ENCODE results near the gene PNRC2.

PNRC2 gene

GRCh38 chr1:23922321-23922943 lies 37.2 kb upstream of the PNRC2 start:
- no peak overlapping the region for H3K4me2 ChIP-seq (ENCODE audit: low read length)
- H3K4me1 ChIP-seq (ENCODE audit: control insufficient read depth in 1 of 2, insufficient read depth in 2 of 2, low read length in 2 of 2) = no peaks in the 10 kb centered on the region
- whole genome bisulfite sequencing (ENCODE audit: extremely low coverage, insufficient coverage, insufficient read length) = no CpG with 5 or more reads among the region's 8 CpGs
- H2BK5ac ChIP-seq (ENCODE audit: low read depth, low read length, poor library complexity) = no peak overlapping the region
- H3K23ac ChIP-seq (ENCODE audit: low read length) = no peak overlapping the region
- no peak overlapping the region for H4K8ac ChIP-seq (ENCODE audit: low read depth, low read length)
- no peak overlapping the region for H2BK12ac ChIP-seq (ENCODE audit: low read length)
- H3K79me1 ChIP-seq (ENCODE audit: low read length) = no peaks in the 10 kb centered on the region
- H3K36me3 ChIP-seq (ENCODE audit: control insufficient read depth in 1 of 2, insufficient read depth in 2 of 2, low read length in 2 of 2) = no peaks in the 10 kb centered on the region
- no peaks in the 10 kb centered on the region for H3K79me2 ChIP-seq (ENCODE audit: control insufficient read depth, insufficient read depth, low read length, poor library complexity)
- H3K18ac ChIP-seq (ENCODE audit: low read length) = no peak overlapping the region
- no peak overlapping the region for H2AK5ac ChIP-seq (ENCODE audit: low read length)
- H3K4ac ChIP-seq (ENCODE audit: low read depth, low read length) = no peak overlapping the region
- H3K27me3 ChIP-seq (ENCODE audit: insufficient read depth, low read length) = no peaks in the 10 kb centered on the region
- no peak overlapping the region for H3K27ac ChIP-seq (ENCODE audit: low read depth, low read length)
- H2BK120ac ChIP-seq (ENCODE audit: insufficient read depth, low read length, poor library complexity) = no peak overlapping the region
- H3K9ac ChIP-seq (ENCODE audit: low read length) = no peak overlapping the region
- H4K91ac ChIP-seq (ENCODE audit: low read depth, low read length) = no peak overlapping the region
- no peak for DNase-seq
- no peak overlapping the region for H3K14ac ChIP-seq (ENCODE audit: low read length)
- no peak overlapping the region for H4K12ac ChIP-seq (ENCODE audit: low read depth, low read length)
- H2AFZ ChIP-seq (ENCODE audit: insufficient read depth, low read length, poor library complexity) = no peak overlapping the region
- H3K4me3 ChIP-seq (ENCODE audit: low read depth, low read length) = no peak overlapping the region
- H3K9me3 ChIP-seq (ENCODE audit: insufficient read depth, low read depth, low read length) = no peaks in the 10 kb centered on the region

GRCh38 chr1:23923592-23924499 lies 35.8 kb upstream of the PNRC2 start:
- H3K4me1 ChIP-seq (ENCODE audit: control insufficient read depth in 1 of 2, insufficient read depth in 2 of 2, low read length in 2 of 2) = no peaks in the 10 kb centered on the region
- no peak overlapping the region for H3K4ac ChIP-seq (ENCODE audit: low read depth, low read length)
- no peaks in the 10 kb centered on the region for H3K79me1 ChIP-seq (ENCODE audit: low read length)
- no peak overlapping the region for H3K23ac ChIP-seq (ENCODE audit: low read length)
- H3K9ac ChIP-seq (ENCODE audit: low read length) = no peak overlapping the region
- no peak overlapping the region for H3K4me3 ChIP-seq (ENCODE audit: low read depth, low read length)
- DNase-seq = no peak
- no peak overlapping the region for H4K12ac ChIP-seq (ENCODE audit: low read depth, low read length)
- no peak overlapping the region for H3K27ac ChIP-seq (ENCODE audit: low read depth, low read length)
- WGBS (ENCODE audit: extremely low coverage, insufficient coverage, insufficient read length) = no CpG with 5 or more reads among the region's 8 CpGs
- H2AFZ ChIP-seq (ENCODE audit: insufficient read depth, low read length, poor library complexity) = no peak overlapping the region
- H3K79me2 ChIP-seq (ENCODE audit: control insufficient read depth, insufficient read depth, low read length, poor library complexity) = no peaks in the 10 kb centered on the region
- H3K27me3 ChIP-seq (ENCODE audit: insufficient read depth, low read length) = no peaks in the 10 kb centered on the region
- H4K8ac ChIP-seq (ENCODE audit: low read depth, low read length) = no peak overlapping the region
- no peak overlapping the region for H2BK12ac ChIP-seq (ENCODE audit: low read length)
- H3K36me3 ChIP-seq (ENCODE audit: control insufficient read depth in 1 of 2, insufficient read depth in 2 of 2, low read length in 2 of 2) = no peaks in the 10 kb centered on the region
- no peak overlapping the region for H2BK120ac ChIP-seq (ENCODE audit: insufficient read depth, low read length, poor library complexity)
- H2BK5ac ChIP-seq (ENCODE audit: low read depth, low read length, poor library complexity) = no peak overlapping the region
- H4K91ac ChIP-seq (ENCODE audit: low read depth, low read length) = no peak overlapping the region
- no peak overlapping the region for H3K4me2 ChIP-seq (ENCODE audit: low read length)
- H2AK5ac ChIP-seq (ENCODE audit: low read length) = no peak overlapping the region
- H3K18ac ChIP-seq (ENCODE audit: low read length) = no peak overlapping the region
- no peak overlapping the region for H3K14ac ChIP-seq (ENCODE audit: low read length)
- no peaks in the 10 kb centered on the region for H3K9me3 ChIP-seq (ENCODE audit: insufficient read depth, low read depth, low read length)

- H4K12ac ChIP-seq (ENCODE audit: low read depth, low read length) = no peak overlapping the region
- no peaks in the 10 kb centered on the region for H3K79me1 ChIP-seq (ENCODE audit: low read length)
- H3K4me1 ChIP-seq (ENCODE audit: control insufficient read depth in 1 of 2, insufficient read depth in 2 of 2, low read length in 2 of 2) = no peaks in the 10 kb centered on the region
- H3K18ac ChIP-seq (ENCODE audit: low read length) = no peak overlapping the region
- no peaks in the 10 kb centered on the region for H3K36me3 ChIP-seq (ENCODE audit: control insufficient read depth in 1 of 2, insufficient read depth in 2 of 2, low read length in 2 of 2)
- H2AFZ ChIP-seq (ENCODE audit: insufficient read depth, low read length, poor library complexity) = no peak overlapping the region
- H3K14ac ChIP-seq (ENCODE audit: low read length) = no peak overlapping the region
- no peaks in the 10 kb centered on the region for H3K9me3 ChIP-seq (ENCODE audit: insufficient read depth, low read depth, low read length)
- H3K23ac ChIP-seq (ENCODE audit: low read length) = no peak overlapping the region
- H3K79me2 ChIP-seq (ENCODE audit: control insufficient read depth, insufficient read depth, low read length, poor library complexity) = no peaks in the 10 kb centered on the region
- no peak overlapping the region for H2AK5ac ChIP-seq (ENCODE audit: low read length)
- H3K4me3 ChIP-seq (ENCODE audit: low read depth, low read length) = no peak overlapping the region
- no peak overlapping the region for H3K4me2 ChIP-seq (ENCODE audit: low read length)
- no peak overlapping the region for H2BK5ac ChIP-seq (ENCODE audit: low read depth, low read length, poor library complexity)
- no peak for DNase-seq
- H4K91ac ChIP-seq (ENCODE audit: low read depth, low read length) = no peak overlapping the region
- H3K27me3 ChIP-seq (ENCODE audit: insufficient read depth, low read length) = no peaks in the 10 kb centered on the region
- H3K4ac ChIP-seq (ENCODE audit: low read depth, low read length) = no peak overlapping the region
- WGBS (ENCODE audit: extremely low coverage, insufficient coverage, insufficient read length) = no CpG with 5 or more reads among the region's 11 CpGs
- H3K27ac ChIP-seq (ENCODE audit: low read depth, low read length) = no peak overlapping the region
- H3K9ac ChIP-seq (ENCODE audit: low read length) = no peak overlapping the region
- H4K8ac ChIP-seq (ENCODE audit: low read depth, low read length) = no peak overlapping the region
- no peak overlapping the region for H2BK120ac ChIP-seq (ENCODE audit: insufficient read depth, low read length, poor library complexity)
- no peak overlapping the region for H2BK12ac ChIP-seq (ENCODE audit: low read length)
Observed at GRCh38 chr1:23924601-23925000, 35.0 kb upstream of the PNRC2 start.

- Histone ChIP-seq H3K14ac (ENCODE audit: low read length) (no peak overlapping the region), H3K4me3 (ENCODE audit: low read depth, low read length) (no peak overlapping the region), H3K27ac (ENCODE audit: low read depth, low read length) (no peak overlapping the region), H2BK5ac (ENCODE audit: low read depth, low read length, poor library complexity) (no peak overlapping the region), H2BK12ac (ENCODE audit: low read length) (no peak overlapping the region), H3K9ac (ENCODE audit: low read length) (no peak overlapping the region), H3K4me2 (ENCODE audit: low read length) (no peak overlapping the region), H2BK120ac (ENCODE audit: insufficient read depth, low read length, poor library complexity) (no peak overlapping the region), H3K4ac (ENCODE audit: low read depth, low read length) (no peak overlapping the region), H4K8ac (ENCODE audit: low read depth, low read length) (no peak overlapping the region), H3K36me3 (ENCODE audit: control insufficient read depth in 1 of 2, insufficient read depth in 2 of 2, low read length in 2 of 2) (no peaks in the 10 kb centered on the region), H4K91ac (ENCODE audit: low read depth, low read length) (no peak overlapping the region), H4K12ac (ENCODE audit: low read depth, low read length) (no peak overlapping the region), H3K18ac (ENCODE audit: low read length) (no peak overlapping the region), H3K9me3 (ENCODE audit: insufficient read depth, low read depth, low read length) (no peaks in the 10 kb centered on the region), H3K27me3 (ENCODE audit: insufficient read depth, low read length) (no peaks in the 10 kb centered on the region), H2AK5ac (ENCODE audit: low read length) (no peak overlapping the region), H3K79me2 (ENCODE audit: control insufficient read depth, insufficient read depth, low read length, poor library complexity) (no peaks in the 10 kb centered on the region), H3K79me1 (ENCODE audit: low read length) (no peaks in the 10 kb centered on the region), H2AFZ (ENCODE audit: insufficient read depth, low read length, poor library complexity) (no peak overlapping the region), H3K4me1 (ENCODE audit: control insufficient read depth in 1 of 2, insufficient read depth in 2 of 2, low read length in 2 of 2) (no peaks in the 10 kb centered on the region), H3K23ac (ENCODE audit: low read length) (no peak overlapping the region)
- DNase-seq = no peak
- WGBS (ENCODE audit: extremely low coverage, insufficient coverage, insufficient read length) = no CpG with 5 or more reads among the region's 3 CpGs
Observed at GRCh38 chr1:23925279-23925678, 34.3 kb upstream of the PNRC2 start.
